Nephron (organoid): ENCODE measurements around the gene RUNX2.

Source experiments
- H3K27ac Mint-ChIP-seq, 3 experiments: 2 replicates each; pipeline ENCODE4 v1.8.0; 2020; ENCODE audit warnings: mixed read lengths in 3 of 3, mild to moderate bottlenecking in 2 of 3, moderate library complexity in 1 of 3
- H3K27me3 Mint-ChIP-seq: 2 replicates; pipeline ENCODE4 v1.8.0; 2021; ENCODE audit warnings: low read depth, mild to moderate bottlenecking, moderate library complexity, mixed read lengths
- H3K36me3 Mint-ChIP-seq: 2 replicates; pipeline ENCODE4 v1.8.0; 2020; ENCODE audit warnings: low read depth, mixed read lengths
- H3K4me1 Mint-ChIP-seq: 2 replicates; pipeline ENCODE4 v1.8.0; 2020; ENCODE audit warnings: mixed read lengths
- H3K4me3 Mint-ChIP-seq, 3 experiments: 2 replicates each; pipeline ENCODE4 v1.8.0; 2020; ENCODE audit warnings: mild to moderate bottlenecking in 3 of 3, mixed read lengths in 3 of 3, moderate library complexity in 2 of 3
- H3K9me3 Mint-ChIP-seq: 2 replicates; pipeline ENCODE4 v1.8.0; 2020; ENCODE audit warnings: mixed read lengths
- CTCF ChIP-seq, 3 experiments: fragments of 200-600 bp; sonication (generic); IDR thresholded peaks; one replicate each; pipeline ENCODE4 v1.5.0; 2021; ENCODE audit warnings: antibody characterized with exemption in 3 of 3; ENCODE audit not compliant: unreplicated experiment in 3 of 3

Gene RUNX2

GRCh38 chr6:45712786-45713185, 384.7 kb downstream of the RUNX2 start:
- Mint-ChIP-seq H3K27ac (no peak overlapping the region), H3K27me3 (peaks cover 61% of the 10 kb centered on the region), H3K9me3 (no peaks in the 10 kb centered on the region)

More at GRCh38 chr6:45712786-45713185, 384.7 kb downstream of the RUNX2 start:
- no peak for TF ChIP-seq CTCF (IDR thresholded peaks at IDR 0.05; ENCODE audit: unreplicated experiment in 3 of 3)
- H3K4me1 Mint-ChIP-seq = peaks cover 11% of the 10 kb centered on the region
- H3K36me3 Mint-ChIP-seq = no peaks in the 10 kb centered on the region
- no peak overlapping the region for H3K4me3 Mint-ChIP-seq
